Skeletal muscle tissue (tissue), 4 donors: ENCODE data around the gene PTK7. TPM values are rescaled to one million over a fixed set of nuclear protein-coding genes. Genes with fewer than 3 reads are reported as not detected.

Source experiments
- H3K27ac ChIP-seq: one replicate; pipeline ENCODE4 v1.7.0; 2013; ENCODE audit warnings: mild to moderate bottlenecking, low read depth, low read length, inconsistent platforms
- H3K27me3 ChIP-seq, 3 donors: one replicate each; pipeline ENCODE4 v1.7.0; 2013; ENCODE audit warnings: low read length in 3 of 3; ENCODE audit not compliant: control insufficient read depth in 3 of 3, insufficient read depth in 3 of 3
- H3K36me3 ChIP-seq, 3 donors: one replicate each; pipeline ENCODE4 v1.7.0; 2013; ENCODE audit warnings: low read length in 3 of 3; ENCODE audit not compliant: control insufficient read depth in 3 of 3, insufficient read depth in 3 of 3
- H3K4me1 ChIP-seq, 3 donors: one replicate each; pipeline ENCODE4 v1.7.0; 2013; ENCODE audit warnings: low read length in 3 of 3, mild to moderate bottlenecking in 3 of 3; ENCODE audit not compliant: control insufficient read depth in 3 of 3, insufficient read depth in 3 of 3
- H3K4me3 ChIP-seq, 3 donors: one replicate each; pipeline ENCODE4 v1.7.0; 2013; ENCODE audit warnings: low read length in 3 of 3
- H3K9ac ChIP-seq, 3 donors: one replicate each; pipeline ENCODE4 v1.7.0; 2013; ENCODE audit warnings: low read length in 3 of 3, mild to moderate bottlenecking in 3 of 3, moderate library complexity in 2 of 3, low read depth in 1 of 3
- H3K9me3 ChIP-seq, 3 donors: one replicate each; pipeline ENCODE4 v1.7.0; 2013; ENCODE audit warnings: low read length in 3 of 3; ENCODE audit not compliant: control insufficient read depth in 3 of 3
- total RNA-seq: library from RNA; depleted of rRNA; stranded (reverse); fragments of >200 nt; gene quantifications from one replicate; pipeline ENCODE4 v1.2.3, GENCODE V29; 2014
- donor health status: Osteomylitis.

The PTK7 gene
- total RNA-seq, 1 donor from 2014 or later, result 50.1 TPM

DNA sequence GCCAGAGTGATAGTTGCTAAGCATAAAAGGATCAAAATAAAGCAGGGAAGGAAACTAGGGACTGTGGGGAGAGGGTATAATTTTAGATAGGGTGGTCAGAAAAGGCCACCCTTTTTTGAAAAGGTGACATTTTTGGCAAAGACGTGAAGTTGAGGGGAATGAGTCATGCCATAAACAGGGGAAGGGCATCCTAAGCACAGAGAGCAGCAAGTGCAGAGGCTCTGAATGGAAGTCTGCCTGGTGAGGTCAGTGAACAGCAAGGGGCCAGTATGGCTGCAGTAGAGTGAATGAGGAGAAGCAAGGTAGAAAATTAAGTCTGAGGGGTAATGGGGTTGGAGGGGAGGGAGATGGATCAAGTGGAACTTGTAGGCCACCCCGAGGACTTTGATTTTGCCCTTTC, 14.3 kb upstream of the PTK7 start:
- Histone ChIP-seq H3K27ac (no peak overlapping the region), H3K4me3 (no peak overlapping the region), H3K36me3 (peaks cover 29 to 44% (median 42%) of the 10 kb centered on the region in 3 donors), H3K4me1 (peaks cover 24 to 34% (median 27%) of the 10 kb centered on the region in 3 donors), H3K27me3 (no peaks in the 10 kb centered on the region), H3K9ac (no peak overlapping the region), H3K9me3 (no peaks in the 10 kb centered on the region)

DNA sequence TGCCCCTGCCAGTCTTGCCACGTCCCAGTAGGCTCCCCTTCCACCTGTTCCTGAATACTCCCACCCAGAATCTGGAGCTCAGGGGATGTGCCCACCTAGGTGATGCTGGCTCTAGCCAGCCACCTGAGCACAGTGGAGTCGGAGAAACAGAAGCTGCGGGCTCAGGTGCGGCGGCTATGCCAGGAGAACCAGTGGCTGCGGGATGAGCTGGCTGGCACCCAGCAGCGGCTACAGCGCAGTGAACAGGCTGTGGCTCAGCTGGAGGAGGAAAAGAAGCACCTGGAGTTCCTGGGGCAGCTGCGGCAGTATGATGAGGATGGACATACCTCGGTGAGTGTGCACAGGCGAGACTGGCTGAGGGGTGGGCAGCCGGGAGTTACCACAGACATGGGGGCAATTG, 13.3 kb upstream of the PTK7 start:
- Histone ChIP-seq H3K27me3 (no peaks in the 10 kb centered on the region), H3K36me3 (peaks cover 27 to 41% (median 40%) of the 10 kb centered on the region in 3 donors), H3K27ac (no peak overlapping the region), H3K9me3 (no peaks in the 10 kb centered on the region), H3K4me1 (peaks cover 24 to 31% (median 24%) of the 10 kb centered on the region in 3 donors), H3K9ac (no peak overlapping the region), H3K4me3 (no peak overlapping the region)

DNA sequence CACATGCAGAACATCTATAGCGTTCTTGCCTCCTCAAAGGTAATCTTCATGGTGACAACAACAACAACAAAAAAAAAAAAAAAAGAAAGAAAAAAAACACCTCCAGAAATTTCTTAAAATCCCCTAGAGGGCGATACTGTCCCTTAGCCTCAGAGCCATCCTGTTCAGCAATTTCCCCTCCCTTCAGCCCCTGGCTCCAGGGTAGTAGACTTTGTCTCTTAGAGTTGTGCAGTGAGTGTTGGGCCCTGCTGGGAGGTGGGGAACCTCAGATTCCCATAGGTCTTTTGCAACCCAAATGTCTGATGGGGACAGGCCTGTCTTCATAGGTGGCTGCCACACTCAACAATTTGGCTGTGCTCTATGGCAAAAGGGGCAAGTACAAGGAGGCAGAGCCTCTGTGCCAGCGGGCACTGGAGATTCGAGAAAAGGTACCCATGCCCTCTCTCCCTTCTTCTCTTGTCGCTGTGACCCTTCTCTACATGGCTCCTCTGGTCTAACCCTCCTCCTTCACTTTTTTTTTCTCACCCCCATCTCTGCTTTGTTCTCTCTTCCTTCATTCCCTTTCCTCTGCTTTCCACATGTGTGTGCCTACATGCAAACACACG, 6.0 kb upstream of the PTK7 start:
- H3K36me3 ChIP-seq, result peaks cover 42 to 52% (median 48%) of the 10 kb centered on the region in 3 donors
- H3K4me1 ChIP-seq, result no peaks in the 10 kb centered on the region
- H3K9ac ChIP-seq, result peak overlapping the region in 1 of 3 donors; percentile 16
- H3K27ac ChIP-seq, result no peak overlapping the region
- no peaks in the 10 kb centered on the region for H3K27me3 ChIP-seq
- H3K4me3 ChIP-seq, result no peak overlapping the region
- H3K9me3 ChIP-seq, result no peaks in the 10 kb centered on the region

DNA sequence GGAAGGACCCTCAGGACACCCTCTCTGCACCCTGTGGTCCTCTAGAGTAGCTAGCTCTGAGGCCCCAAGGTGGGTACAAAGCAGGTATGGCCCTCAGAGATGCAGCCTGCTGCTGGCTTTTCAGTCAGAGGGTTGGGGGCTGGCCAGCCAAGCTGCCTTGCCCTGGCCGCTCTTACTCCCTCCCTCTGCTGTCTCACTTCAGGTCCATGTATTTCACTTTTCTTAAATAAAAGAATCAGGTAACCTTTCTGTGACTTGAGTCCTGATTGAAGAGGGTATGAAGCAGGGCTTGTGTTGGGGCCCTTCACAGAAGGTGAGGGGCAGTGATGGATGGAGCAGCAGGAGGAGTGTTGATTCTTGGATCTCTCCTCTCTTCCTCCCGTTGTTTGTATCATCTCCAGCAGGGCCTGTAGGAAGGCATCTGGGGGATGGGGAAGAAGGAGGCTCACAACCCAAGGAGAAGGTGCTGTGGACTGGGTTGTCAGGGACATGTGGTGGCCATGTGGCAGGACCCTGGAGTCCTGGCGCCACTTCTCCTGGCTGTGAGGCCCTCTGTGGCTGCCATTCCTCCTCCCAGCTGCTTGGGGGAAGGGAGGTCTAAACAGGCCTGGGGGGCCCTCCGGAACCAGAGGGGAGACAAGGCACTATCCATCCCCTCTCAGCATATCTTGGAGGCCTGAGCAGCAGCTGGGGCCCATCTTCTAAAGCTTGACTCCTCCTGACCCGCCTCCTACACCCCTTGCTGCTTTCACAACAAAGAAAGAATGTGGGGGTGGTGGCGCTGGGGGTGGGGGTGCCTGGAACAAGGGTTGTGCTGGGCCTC, 1.1 kb upstream of the PTK7 start:
- H3K9ac ChIP-seq, result no peak overlapping the region
- peaks cover 4 to 11% (median 11%) of the 10 kb centered on the region in 3 donors for H3K4me1 ChIP-seq
- H3K4me3 ChIP-seq, result no peak overlapping the region
- no peaks in the 10 kb centered on the region for H3K9me3 ChIP-seq
- peaks cover 25 to 35% (median 30%) of the 10 kb centered on the region in 3 donors for H3K36me3 ChIP-seq
- H3K27me3 ChIP-seq, result peaks cover 0 to 23% (median 14%) of the 10 kb centered on the region in 3 donors
- no peak overlapping the region for H3K27ac ChIP-seq

DNA sequence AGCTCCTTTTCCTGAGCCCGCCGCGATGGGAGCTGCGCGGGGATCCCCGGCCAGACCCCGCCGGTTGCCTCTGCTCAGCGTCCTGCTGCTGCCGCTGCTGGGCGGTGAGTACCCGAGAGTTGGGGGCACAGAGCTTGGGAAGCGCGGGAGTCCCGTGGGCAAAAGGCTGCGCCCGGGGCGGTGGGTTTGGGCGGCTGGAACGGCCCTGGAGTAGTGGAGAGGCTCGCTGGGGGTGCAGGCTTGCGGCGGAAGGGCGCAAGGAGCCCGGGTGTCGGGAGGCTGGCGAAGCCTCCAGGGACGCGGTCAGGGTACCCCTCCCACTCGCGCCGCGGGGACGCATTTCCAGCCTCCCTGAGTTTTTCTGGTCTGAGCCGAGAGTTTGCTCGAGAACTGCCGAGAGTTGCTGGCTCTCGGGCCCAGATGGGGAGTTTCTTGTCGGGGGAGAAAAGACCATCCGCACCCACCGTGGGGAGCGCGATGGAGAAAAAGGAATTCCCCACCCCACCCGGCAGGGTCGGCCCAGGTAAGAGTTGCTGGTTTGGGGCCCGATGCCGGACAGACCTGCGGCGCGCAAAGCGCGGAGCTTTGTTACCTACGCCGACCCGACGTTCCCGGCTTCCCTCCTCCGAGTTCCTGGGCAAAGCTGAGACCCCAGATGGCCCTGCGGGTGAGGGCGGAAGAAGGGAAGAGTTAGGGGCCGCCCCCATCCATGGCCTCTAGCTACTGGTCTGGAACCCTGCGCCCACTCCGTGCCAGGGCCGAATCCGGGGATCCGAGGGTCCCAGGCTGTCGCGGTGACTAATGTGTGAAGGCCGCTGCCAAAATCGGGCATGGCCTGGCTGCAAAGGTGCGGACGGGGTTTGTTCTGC, 584 bp downstream of the PTK7 start:
- H3K27ac ChIP-seq, result no peak overlapping the region
- no peaks in the 10 kb centered on the region for H3K9me3 ChIP-seq
- peaks cover 17 to 25% (median 20%) of the 10 kb centered on the region in 3 donors for H3K36me3 ChIP-seq
- H3K4me3 ChIP-seq, result peak overlapping the region; percentile 49 to 56 (median 51)
- H3K27me3 ChIP-seq, result peaks cover 0 to 23% (median 14%) of the 10 kb centered on the region in 3 donors
- peak overlapping the region in 2 of 3 donors; percentile 33 to 54 for H3K9ac ChIP-seq
- peaks cover 4 to 11% (median 11%) of the 10 kb centered on the region in 3 donors for H3K4me1 ChIP-seq

GRCh38 chr6:43077333-43077809, 1.3 kb downstream of the PTK7 start:
- H3K4me3 ChIP-seq, result peak overlapping the region in 1 of 3 donors; percentile 56
- H3K4me1 ChIP-seq, result peaks cover 4 to 11% (median 11%) of the 10 kb centered on the region in 3 donors
- no peaks in the 10 kb centered on the region for H3K9me3 ChIP-seq
- peaks cover 12 to 19% (median 13%) of the 10 kb centered on the region in 3 donors for H3K36me3 ChIP-seq
- H3K27ac ChIP-seq, result no peak overlapping the region
- H3K27me3 ChIP-seq, result peaks cover 0 to 23% (median 14%) of the 10 kb centered on the region in 3 donors
- no peak overlapping the region for H3K9ac ChIP-seq

DNA sequence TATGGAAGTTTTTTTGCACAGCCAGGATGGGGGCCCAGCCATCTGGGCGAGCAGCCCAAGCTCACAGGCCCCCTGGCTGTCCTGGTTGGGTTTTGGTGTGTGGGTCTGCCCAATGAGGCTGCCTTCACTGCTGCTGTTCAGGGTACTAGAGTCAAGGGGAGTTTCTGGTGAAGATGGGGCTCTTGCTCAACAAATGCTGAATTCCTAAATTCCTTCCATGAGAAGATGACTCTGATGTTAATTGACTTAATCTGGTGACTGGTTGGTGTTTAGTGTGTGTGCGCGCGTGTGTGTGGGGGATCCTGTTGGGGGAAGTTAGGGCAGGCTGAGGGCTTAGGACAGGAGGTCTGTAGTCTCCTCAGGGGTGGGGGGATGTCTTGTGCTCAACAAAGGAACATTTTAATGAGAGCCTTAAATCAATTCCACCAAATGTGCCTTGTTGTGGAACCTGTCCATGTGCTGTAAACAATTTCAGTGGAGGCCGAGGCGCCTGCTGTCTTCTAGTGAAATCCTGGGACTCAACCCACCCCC, 1.9 kb downstream of the PTK7 start:
- no peak overlapping the region for H3K27ac ChIP-seq
- H3K9ac ChIP-seq, result no peak overlapping the region
- H3K4me1 ChIP-seq, result peaks cover 4 to 11% (median 11%) of the 10 kb centered on the region in 3 donors
- H3K4me3 ChIP-seq, result no peak overlapping the region
- H3K36me3 ChIP-seq, result peaks cover 6 to 13% (median 7%) of the 10 kb centered on the region in 3 donors
- peaks cover 0 to 23% (median 14%) of the 10 kb centered on the region in 3 donors for H3K27me3 ChIP-seq
- H3K9me3 ChIP-seq, result no peaks in the 10 kb centered on the region

DNA sequence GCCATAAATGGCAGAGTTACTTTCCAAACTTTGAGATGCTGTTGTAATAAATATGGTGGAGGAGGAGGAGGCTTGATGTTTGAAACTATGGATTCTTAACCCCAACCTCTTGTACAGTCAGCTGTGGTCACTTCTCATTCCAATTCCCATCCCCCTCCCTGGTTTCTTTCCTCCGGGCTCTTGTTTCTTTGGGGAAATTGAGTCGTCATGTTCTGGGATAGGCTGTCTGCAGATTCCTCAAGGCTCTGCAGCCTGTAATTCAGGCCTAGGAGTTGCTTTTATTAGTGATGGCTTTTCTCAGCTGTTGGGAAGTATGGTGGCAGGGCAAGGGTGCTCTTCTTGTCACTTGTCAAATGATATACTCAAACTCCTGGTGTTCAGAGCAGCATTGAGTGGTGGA, 2.6 kb downstream of the PTK7 start:
- Histone ChIP-seq H3K36me3 (peaks cover 2 to 9% (median 3%) of the 10 kb centered on the region in 3 donors), H3K9ac (no peak overlapping the region), H3K4me1 (peaks cover 4 to 11% (median 11%) of the 10 kb centered on the region in 3 donors), H3K27ac (no peak overlapping the region), H3K27me3 (peaks cover 0 to 23% (median 14%) of the 10 kb centered on the region in 3 donors), H3K9me3 (no peaks in the 10 kb centered on the region), H3K4me3 (no peak overlapping the region)

DNA sequence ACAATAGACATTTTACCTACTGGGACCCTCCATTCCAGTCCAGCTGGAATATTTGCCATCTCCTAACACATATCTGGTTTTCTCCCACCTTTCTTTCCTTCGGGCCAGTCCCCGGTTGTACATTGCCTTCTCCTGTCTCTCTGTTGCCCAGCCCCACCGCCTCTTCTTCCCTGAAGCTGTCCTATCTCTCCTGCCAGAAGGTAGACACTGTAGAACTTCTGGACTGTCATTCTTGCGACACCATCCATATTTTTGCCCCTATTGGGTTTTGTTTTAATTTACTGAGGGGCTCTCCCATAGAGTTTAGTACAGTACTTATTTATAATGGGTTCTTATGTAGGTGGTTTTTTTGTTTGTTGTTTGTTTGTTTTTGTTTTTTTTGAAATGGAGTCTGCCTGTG, 4.9 kb downstream of the PTK7 start:
- Histone ChIP-seq H3K4me1 (peaks cover 0 to 8% (median 7%) of the 10 kb centered on the region in 3 donors), H3K9me3 (no peaks in the 10 kb centered on the region)

More for the DNA sequence above, 4.9 kb downstream of the PTK7 start:
- Histone ChIP-seq H3K36me3 (no peaks in the 10 kb centered on the region), H3K27me3 (peaks cover 0 to 19% (median 14%) of the 10 kb centered on the region in 3 donors), H3K4me3 (no peak overlapping the region), H3K27ac (no peak overlapping the region), H3K9ac (no peak overlapping the region)
